GM23248 (cell line): ENCODE measurements around the gene RBL2.

Experiments used
- EZH2 ChIP-seq: fragments of 200-600 bp; sonication (generic); IDR thresholded peaks from 2 replicates; pipeline ENCODE4 v1.6.1; 2018; ENCODE audit warnings: antibody characterized with exemption, mild to moderate bottlenecking; ENCODE audit not compliant: insufficient read depth, poor library complexity, severe bottlenecking
- EZH2phosphoT487 ChIP-seq: fragments of 200-600 bp; sonication (generic); IDR thresholded peaks from 2 replicates; pipeline ENCODE4 v1.6.1; 2018; ENCODE audit warnings: antibody characterized with exemption, moderate library complexity, mild to moderate bottlenecking, low read depth; ENCODE audit not compliant: insufficient read depth

- TF ChIP-seq EZH2phosphoT487 (no peak), EZH2 (no peak)
These were observed 11.3 kb downstream of the RBL2 start for GRCh38 chr16:53445534-53445933.
